Body of pancreas (tissue), 4 donors: ENCODE results near the gene LAMA2.

Source experiments
- CTCF ChIP-seq, 7 experiments: fragments of 450-650 bp in 4 of 7; fragments of 200-600 bp in 3 of 7; sonication (generic) in 3 of 7; IDR thresholded peaks; one replicate each; pipeline ENCODE4 v1.5.1; 2016 to 2019; ENCODE audit warnings: antibody characterized with exemption in 7 of 7
- POLR2A ChIP-seq, 3 donors: fragments of 450-650 bp; IDR thresholded peaks; one replicate each; pipeline ENCODE4 v1.6.1; 2016; ENCODE audit warnings: antibody characterized with exemption in 3 of 3, mild to moderate bottlenecking in 2 of 3

- no peak for TF ChIP-seq CTCF (IDR thresholded peaks at IDR 0.05)
- no peak for TF ChIP-seq POLR2A (IDR thresholded peaks at IDR 0.05)
These were observed 419.7 kb downstream of the LAMA2 start for GRCh38 chr6:129302671-129303070.
